Neural cell (in vitro differentiated cells): ENCODE data around the gene UBAP2. TPM values are rescaled to one million over a fixed set of nuclear protein-coding genes. Genes with fewer than 3 reads are reported as not detected.

Source experiments
- H2AFZ ChIP-seq: fragments of 200-600, 300-800 bp; sonication (generic), shearing (Covaris generic); 2 replicates; pipeline ENCODE4 v1.6.0; 2014; ENCODE audit warnings: low read depth, mild to moderate bottlenecking, antibody characterized with exemption, low read length, moderate library complexity
- H3F3A ChIP-seq: fragments of 200-600 bp; shearing (Covaris generic); 2 replicates; pipeline ENCODE4 v1.6.1; 2016; ENCODE audit warnings: mild to moderate bottlenecking, moderate library complexity, mixed read lengths, antibody characterized with exemption, low read length; ENCODE audit not compliant: insufficient read depth, poor library complexity, severe bottlenecking
- H3K27ac ChIP-seq: fragments of 200-600, 300-800 bp; sonication (generic), shearing (Covaris generic); 2 replicates; pipeline ENCODE4 v1.5.1; 2014; ENCODE audit warnings: mild to moderate bottlenecking, low read length, moderate library complexity
- H3K27me3 ChIP-seq: fragments of 300-800, 200-600 bp; sonication (generic), shearing (Covaris generic); 2 replicates; pipeline ENCODE4 v1.6.0; 2014; ENCODE audit warnings: mild to moderate bottlenecking, low read depth, low read length, moderate library complexity; ENCODE audit not compliant: insufficient read depth
- H3K36me3 ChIP-seq: fragments of 300-800, 200-600 bp; sonication (generic), shearing (Covaris generic); 2 replicates; pipeline ENCODE4 v1.5.1; 2014; ENCODE audit warnings: mild to moderate bottlenecking, antibody characterized with exemption, low read length, moderate library complexity; ENCODE audit not compliant: insufficient read depth
- H3K4me2 ChIP-seq: fragments of 300-800, 200-600 bp; sonication (generic), shearing (Covaris generic); 2 replicates; pipeline ENCODE4 v1.6.0; 2014; ENCODE audit warnings: mild to moderate bottlenecking, low read length
- H3K4me3 ChIP-seq: fragments of 300-800, 200-600 bp; sonication (generic), shearing (Covaris generic); 2 replicates; pipeline ENCODE4 v1.5.1; 2014; ENCODE audit warnings: mild to moderate bottlenecking, low read length, moderate library complexity
- H3K79me2 ChIP-seq: fragments of 200-600 bp; shearing (Covaris generic); replicated peaks from 2 replicates; pipeline ENCODE4 v1.6.0; 2014; ENCODE audit warnings: mild to moderate bottlenecking, low read length, moderate library complexity; ENCODE audit not compliant: insufficient read depth
- H3K9ac ChIP-seq: fragments of 300-800, 200-600 bp; sonication (generic), shearing (Covaris generic); 2 replicates; pipeline ENCODE4 v1.6.1; 2016; ENCODE audit warnings: mild to moderate bottlenecking, low read length, mixed read lengths
- H3K9me2 ChIP-seq: fragments of 200-600 bp; shearing (Covaris generic); 2 replicates; pipeline ENCODE4 v1.6.1; 2016; ENCODE audit warnings: mild to moderate bottlenecking, low read length, mixed read lengths; ENCODE audit not compliant: insufficient read depth
- H3K9me3 ChIP-seq: fragments of 200-600, 300-800 bp; sonication (generic), shearing (Covaris generic); 2 replicates; pipeline ENCODE4 v1.6.1; 2016; ENCODE audit warnings: mild to moderate bottlenecking, mixed run types, low read length, moderate library complexity, mixed read lengths
- H4K20me1 ChIP-seq: fragments of 200-600 bp; shearing (Covaris generic); 2 replicates; pipeline ENCODE4 v1.6.1; 2016; ENCODE audit warnings: mild to moderate bottlenecking, mixed run types; ENCODE audit not compliant: insufficient read depth
- EP300 ChIP-seq: fragments of 450-650 bp; conservative IDR thresholded peaks from 2 replicates; pipeline ENCODE4 v1.6.1; 2014; ENCODE audit warnings: antibody characterized with exemption, mild to moderate bottlenecking, moderate library complexity; ENCODE audit not compliant: poor library complexity, severe bottlenecking
- EZH2 ChIP-seq: fragments of 200-600, 300-800 bp; shearing (Covaris generic), sonication (generic); IDR thresholded peaks from 2 replicates; pipeline ENCODE4 v1.6.1; 2014; ENCODE audit warnings: antibody characterized with exemption, low read length, borderline replicate concordance, mild to moderate bottlenecking; ENCODE audit not compliant: insufficient read depth, poor library complexity, severe bottlenecking
- MXI1 ChIP-seq: fragments of 450-650 bp; conservative IDR thresholded peaks from 2 replicates; pipeline ENCODE4 v1.6.1; 2014; ENCODE audit warnings: antibody characterized with exemption, mild to moderate bottlenecking; ENCODE audit not compliant: poor library complexity, severe bottlenecking
- POLR2AphosphoS5 ChIP-seq: IDR thresholded peaks from 2 replicates; pipeline ENCODE4 v1.6.1; 2012
- RAD21 ChIP-seq: fragments of 450-650 bp; conservative IDR thresholded peaks from 2 replicates; pipeline ENCODE4 v1.6.1; 2014; ENCODE audit warnings: antibody characterized with exemption, mild to moderate bottlenecking, moderate library complexity
- SMC3 ChIP-seq: fragments of 450-650 bp; conservative IDR thresholded peaks from 2 replicates; pipeline ENCODE4 v1.6.1; 2014; ENCODE audit warnings: antibody characterized with exemption, mild to moderate bottlenecking, moderate library complexity; ENCODE audit not compliant: poor library complexity
- TAF1 ChIP-seq: IDR thresholded peaks from 2 replicates; pipeline ENCODE4 v1.6.1; 2012; ENCODE audit warnings: low read depth
- polyA plus RNA-seq: library from polyadenylated mRNA; depleted of rRNA; stranded (reverse); fragments of >200 nt; gene quantifications from 2 replicates; pipeline ENCODE4 v1.2.3, GENCODE V29; 2014
- TF ChIP-seq, protein P1 (sequence below): IDR thresholded peaks from 2 replicates; pipeline ENCODE4 v1.6.1; 2012; ENCODE audit warnings: borderline replicate concordance
- TF ChIP-seq, protein P2 (sequence below): fragments of 450-650 bp; IDR thresholded peaks from 2 replicates; pipeline ENCODE4 v1.5.1; 2014; ENCODE audit warnings: antibody characterized with exemption, mild to moderate bottlenecking, moderate library complexity; ENCODE audit not compliant: poor library complexity, severe bottlenecking

Gene UBAP2
- polyA plus RNA-seq, 1 donor from 2014 or later, result 9.2 TPM

DNA sequence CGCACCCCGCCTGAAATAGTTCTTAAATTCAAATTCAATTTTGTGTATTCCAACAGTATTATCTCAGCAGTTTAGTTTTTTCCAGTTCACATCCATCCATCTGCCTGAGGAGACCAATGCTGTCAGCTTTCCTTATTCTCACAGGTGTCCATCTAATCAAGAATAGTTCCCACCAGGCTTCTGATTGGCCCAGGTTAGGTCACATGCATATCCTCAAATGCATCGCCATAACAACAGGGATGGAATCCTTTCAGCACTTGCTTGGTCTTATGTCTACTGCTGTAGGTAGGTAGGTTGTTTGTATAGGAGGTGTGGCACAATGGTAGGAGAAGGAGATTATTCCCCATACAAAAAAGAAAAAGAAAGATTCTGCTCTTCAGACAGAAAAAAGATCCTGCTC is 140.6 kb downstream of the UBAP2 start:
- Histone ChIP-seq H3K79me2 (peaks cover 19% of the 10 kb centered on the region), H3K9me3 (no peaks in the 10 kb centered on the region), H3K9me2 (no peaks in the 10 kb centered on the region), H3K27ac (no peak overlapping the region), H3K36me3 (no peaks in the 10 kb centered on the region), H3K4me3 (no peak overlapping the region), H3K4me2 (no peak overlapping the region), H3F3A (no peaks in the 10 kb centered on the region), H3K9ac (no peak overlapping the region), H4K20me1 (peaks cover 5% of the 10 kb centered on the region), H3K27me3 (no peaks in the 10 kb centered on the region), H2AFZ (no peak overlapping the region)
- no peak for TF ChIP-seq SMC3
- TF ChIP-seq, protein P1, sequence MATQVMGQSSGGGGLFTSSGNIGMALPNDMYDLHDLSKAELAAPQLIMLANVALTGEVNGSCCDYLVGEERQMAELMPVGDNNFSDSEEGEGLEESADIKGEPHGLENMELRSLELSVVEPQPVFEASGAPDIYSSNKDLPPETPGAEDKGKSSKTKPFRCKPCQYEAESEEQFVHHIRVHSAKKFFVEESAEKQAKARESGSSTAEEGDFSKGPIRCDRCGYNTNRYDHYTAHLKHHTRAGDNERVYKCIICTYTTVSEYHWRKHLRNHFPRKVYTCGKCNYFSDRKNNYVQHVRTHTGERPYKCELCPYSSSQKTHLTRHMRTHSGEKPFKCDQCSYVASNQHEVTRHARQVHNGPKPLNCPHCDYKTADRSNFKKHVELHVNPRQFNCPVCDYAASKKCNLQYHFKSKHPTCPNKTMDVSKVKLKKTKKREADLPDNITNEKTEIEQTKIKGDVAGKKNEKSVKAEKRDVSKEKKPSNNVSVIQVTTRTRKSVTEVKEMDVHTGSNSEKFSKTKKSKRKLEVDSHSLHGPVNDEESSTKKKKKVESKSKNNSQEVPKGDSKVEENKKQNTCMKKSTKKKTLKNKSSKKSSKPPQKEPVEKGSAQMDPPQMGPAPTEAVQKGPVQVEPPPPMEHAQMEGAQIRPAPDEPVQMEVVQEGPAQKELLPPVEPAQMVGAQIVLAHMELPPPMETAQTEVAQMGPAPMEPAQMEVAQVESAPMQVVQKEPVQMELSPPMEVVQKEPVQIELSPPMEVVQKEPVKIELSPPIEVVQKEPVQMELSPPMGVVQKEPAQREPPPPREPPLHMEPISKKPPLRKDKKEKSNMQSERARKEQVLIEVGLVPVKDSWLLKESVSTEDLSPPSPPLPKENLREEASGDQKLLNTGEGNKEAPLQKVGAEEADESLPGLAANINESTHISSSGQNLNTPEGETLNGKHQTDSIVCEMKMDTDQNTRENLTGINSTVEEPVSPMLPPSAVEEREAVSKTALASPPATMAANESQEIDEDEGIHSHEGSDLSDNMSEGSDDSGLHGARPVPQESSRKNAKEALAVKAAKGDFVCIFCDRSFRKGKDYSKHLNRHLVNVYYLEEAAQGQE, result no peak
- no peak for TF ChIP-seq EZH2
- no peak for TF ChIP-seq MXI1
- no peak for TF ChIP-seq TAF1

DNA sequence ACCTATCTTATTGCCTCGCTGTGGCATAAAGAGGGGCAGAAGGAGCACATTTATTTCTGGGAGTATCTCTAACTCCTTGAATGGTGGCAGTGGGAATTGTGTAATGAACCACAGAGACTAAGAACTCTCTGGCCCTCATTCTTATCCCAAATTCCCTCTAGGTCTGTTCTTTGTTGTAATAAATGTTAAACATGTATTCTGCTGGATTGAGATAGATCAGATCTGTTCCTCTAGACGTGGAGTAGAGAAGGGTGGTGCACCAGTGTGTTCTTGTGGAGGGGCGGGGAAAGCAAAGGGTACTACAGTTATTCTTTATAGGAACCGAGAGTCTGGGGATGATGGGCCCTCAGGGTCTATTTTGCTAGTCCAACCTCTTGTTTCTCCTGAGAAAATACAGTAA is 141.3 kb downstream of the UBAP2 start:
- no peaks in the 10 kb centered on the region for H3K9me2 ChIP-seq
- no peak overlapping the region for H2AFZ ChIP-seq
- peaks cover 5% of the 10 kb centered on the region for H4K20me1 ChIP-seq
- H3K4me3 ChIP-seq, result no peak overlapping the region
- H3K36me3 ChIP-seq, result no peaks in the 10 kb centered on the region
- H3K9me3 ChIP-seq, result no peaks in the 10 kb centered on the region
- H3K27ac ChIP-seq, result no peak overlapping the region
- H3K4me2 ChIP-seq, result no peak overlapping the region
- no peaks in the 10 kb centered on the region for H3K27me3 ChIP-seq
- no peak for TF ChIP-seq POLR2AphosphoS5
- TF ChIP-seq EP300, result no peak
- peaks cover 19% of the 10 kb centered on the region for H3K79me2 ChIP-seq
- H3F3A ChIP-seq, result no peaks in the 10 kb centered on the region
- no peak overlapping the region for H3K9ac ChIP-seq

DNA sequence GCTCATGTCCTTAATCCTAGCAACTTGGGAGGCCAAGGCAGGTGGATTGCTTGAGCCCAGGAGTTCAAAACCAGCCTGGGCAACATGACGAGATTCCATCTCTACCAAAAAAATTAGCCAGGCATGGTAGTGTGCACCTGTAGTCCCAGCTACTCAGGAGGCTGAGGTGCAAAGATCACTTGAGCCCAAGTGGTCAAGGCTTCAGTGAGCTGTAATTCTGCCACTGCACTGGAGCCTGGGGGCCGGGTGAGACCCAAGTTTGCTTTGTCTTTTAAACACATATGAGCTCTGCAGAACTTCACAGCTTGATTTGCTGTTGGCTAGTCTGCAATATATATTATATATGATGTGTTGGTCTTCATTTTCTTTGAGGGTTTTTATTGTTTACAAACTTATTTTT is 141.9 kb downstream of the UBAP2 start:
- Histone ChIP-seq H3K4me3 (no peak overlapping the region), H3K4me2 (no peak overlapping the region), H3K79me2 (peaks cover 19% of the 10 kb centered on the region), H3K9me2 (no peaks in the 10 kb centered on the region), H3K36me3 (no peaks in the 10 kb centered on the region), H3F3A (no peaks in the 10 kb centered on the region), H3K27ac (no peak overlapping the region), H4K20me1 (peaks cover 5% of the 10 kb centered on the region), H2AFZ (no peak overlapping the region), H3K27me3 (no peaks in the 10 kb centered on the region), H3K9me3 (no peaks in the 10 kb centered on the region), H3K9ac (no peak overlapping the region)
- no peak for TF ChIP-seq TAF1
- no peak for TF ChIP-seq EZH2
- TF ChIP-seq, protein P2, sequence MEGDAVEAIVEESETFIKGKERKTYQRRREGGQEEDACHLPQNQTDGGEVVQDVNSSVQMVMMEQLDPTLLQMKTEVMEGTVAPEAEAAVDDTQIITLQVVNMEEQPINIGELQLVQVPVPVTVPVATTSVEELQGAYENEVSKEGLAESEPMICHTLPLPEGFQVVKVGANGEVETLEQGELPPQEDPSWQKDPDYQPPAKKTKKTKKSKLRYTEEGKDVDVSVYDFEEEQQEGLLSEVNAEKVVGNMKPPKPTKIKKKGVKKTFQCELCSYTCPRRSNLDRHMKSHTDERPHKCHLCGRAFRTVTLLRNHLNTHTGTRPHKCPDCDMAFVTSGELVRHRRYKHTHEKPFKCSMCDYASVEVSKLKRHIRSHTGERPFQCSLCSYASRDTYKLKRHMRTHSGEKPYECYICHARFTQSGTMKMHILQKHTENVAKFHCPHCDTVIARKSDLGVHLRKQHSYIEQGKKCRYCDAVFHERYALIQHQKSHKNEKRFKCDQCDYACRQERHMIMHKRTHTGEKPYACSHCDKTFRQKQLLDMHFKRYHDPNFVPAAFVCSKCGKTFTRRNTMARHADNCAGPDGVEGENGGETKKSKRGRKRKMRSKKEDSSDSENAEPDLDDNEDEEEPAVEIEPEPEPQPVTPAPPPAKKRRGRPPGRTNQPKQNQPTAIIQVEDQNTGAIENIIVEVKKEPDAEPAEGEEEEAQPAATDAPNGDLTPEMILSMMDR, result no peak
- TF ChIP-seq, protein P1, result no peak
- no peak for TF ChIP-seq RAD21
